Calu3 (cell line): ENCODE measurements around the gene IGF2BP1. TPM values are rescaled to one million over a fixed set of nuclear protein-coding genes. Genes with fewer than 3 reads are reported as not detected.

Source experiments
- BruUV-seq: library from RNA; stranded (reverse); fragments of 400-500 nt; replicated peaks from 2 replicates; lab custom pipeline; 2021; lab: Mats Ljungman, UMichigan
- CTCF ChIA-PET: fragments of 300-600 bp; sonication (Branson Sonifier 250); formaldehyde crosslinking; loops from one replicate; lab custom pipeline; 2022; ENCODE audit warnings: antibody characterized with exemption; lab: Charles Lee
- DNase-seq: peaks from one replicate; pipeline ENCODE4 v3.0.0; 2022
- H3K27ac Mint-ChIP-seq: one replicate; pipeline ENCODE4 v1.8.0; 2022; ENCODE audit warnings: mixed read lengths; ENCODE audit not compliant: unreplicated experiment
- H3K27me3 Mint-ChIP-seq: one replicate; pipeline ENCODE4 v1.8.0; 2022; ENCODE audit warnings: mixed read lengths; ENCODE audit not compliant: unreplicated experiment
- H3K36me3 Mint-ChIP-seq: one replicate; pipeline ENCODE4 v1.8.0; 2022; ENCODE audit warnings: mild to moderate bottlenecking, moderate library complexity, mixed read lengths; ENCODE audit not compliant: insufficient read depth, unreplicated experiment
- H3K4me1 Mint-ChIP-seq: one replicate; pipeline ENCODE4 v1.8.0; 2022; ENCODE audit warnings: mild to moderate bottlenecking, low read depth, mixed read lengths; ENCODE audit not compliant: unreplicated experiment
- H3K4me3 Mint-ChIP-seq: one replicate; pipeline ENCODE4 v1.8.0; 2022; ENCODE audit warnings: mild to moderate bottlenecking, low read depth, moderate library complexity, mixed read lengths; ENCODE audit not compliant: unreplicated experiment
- H3K9me3 Mint-ChIP-seq: one replicate; pipeline ENCODE4 v1.8.0; 2022; ENCODE audit warnings: low read depth, mixed read lengths; ENCODE audit not compliant: unreplicated experiment
- intact Hi-C: fragments of 100-400 bp; cut with micrococcal nuclease; formaldehyde crosslinking; loops from one replicate; pipeline ENCODE4 v1.10.0; 2022; ENCODE audit not compliant: unreplicated experiment
- total RNA-seq: library from RNA; stranded (reverse); gene quantifications from 2 replicates; pipeline ENCODE4 v1.2.3, GENCODE V29; 2022
- TF ChIP-seq, protein P1 (sequence below): fragments of 200-600 bp; IDR thresholded peaks from one replicate; pipeline ENCODE4 v1.8.0; 2022; ENCODE audit warnings: antibody characterized with exemption; ENCODE audit not compliant: unreplicated experiment

Gene IGF2BP1
- total RNA-seq, 1 experiment from 2014 or later = 17.6 TPM

DNA sequence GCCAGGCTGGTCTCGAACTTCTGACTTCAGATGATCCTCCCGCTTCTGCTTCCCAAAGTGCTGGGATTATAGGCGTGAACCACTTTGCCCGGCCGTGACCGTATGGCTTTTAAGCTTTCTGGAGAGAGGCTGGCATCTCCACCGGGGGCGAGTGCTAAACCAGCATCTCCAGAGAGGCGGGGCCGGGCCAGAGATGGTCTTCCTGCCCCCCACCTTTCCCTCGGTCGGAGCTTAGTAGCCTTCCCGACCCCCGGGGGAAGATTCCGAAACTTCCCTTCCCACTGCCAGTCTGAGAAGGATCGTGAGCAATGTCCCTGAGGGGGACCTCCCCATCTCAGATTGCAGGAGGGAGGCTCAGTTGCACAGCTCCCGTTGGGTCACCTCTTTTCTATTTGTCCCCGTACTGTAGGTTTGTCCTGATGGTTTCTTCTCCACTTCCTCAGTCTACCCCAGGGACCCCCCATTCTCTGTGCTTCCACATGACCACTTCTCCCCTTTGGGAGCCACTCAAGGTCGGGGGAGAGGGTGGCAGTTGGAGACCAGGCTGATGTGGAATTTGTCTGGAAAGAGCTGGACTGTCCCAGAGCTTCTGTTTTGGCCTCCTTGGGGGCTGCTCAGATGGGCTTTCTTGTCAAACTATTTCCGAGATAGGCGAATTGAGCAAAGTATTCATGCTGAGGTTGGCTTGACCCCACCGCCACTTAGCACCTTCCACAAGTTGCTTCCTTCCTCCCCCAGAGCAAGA lies 18.2 kb downstream of the IGF2BP1 start:
- CTCF ChIA-PET = interaction anchor here (0.8 to 2.2 kb wide), 8 partner anchors 14 to 63 kb away, joined by 3 to 11 read pairs (median 4); no protein-coding TSS in a partner anchor
- peaks cover 19% of the 10 kb centered on the region for H3K4me1 Mint-ChIP-seq

DNA sequence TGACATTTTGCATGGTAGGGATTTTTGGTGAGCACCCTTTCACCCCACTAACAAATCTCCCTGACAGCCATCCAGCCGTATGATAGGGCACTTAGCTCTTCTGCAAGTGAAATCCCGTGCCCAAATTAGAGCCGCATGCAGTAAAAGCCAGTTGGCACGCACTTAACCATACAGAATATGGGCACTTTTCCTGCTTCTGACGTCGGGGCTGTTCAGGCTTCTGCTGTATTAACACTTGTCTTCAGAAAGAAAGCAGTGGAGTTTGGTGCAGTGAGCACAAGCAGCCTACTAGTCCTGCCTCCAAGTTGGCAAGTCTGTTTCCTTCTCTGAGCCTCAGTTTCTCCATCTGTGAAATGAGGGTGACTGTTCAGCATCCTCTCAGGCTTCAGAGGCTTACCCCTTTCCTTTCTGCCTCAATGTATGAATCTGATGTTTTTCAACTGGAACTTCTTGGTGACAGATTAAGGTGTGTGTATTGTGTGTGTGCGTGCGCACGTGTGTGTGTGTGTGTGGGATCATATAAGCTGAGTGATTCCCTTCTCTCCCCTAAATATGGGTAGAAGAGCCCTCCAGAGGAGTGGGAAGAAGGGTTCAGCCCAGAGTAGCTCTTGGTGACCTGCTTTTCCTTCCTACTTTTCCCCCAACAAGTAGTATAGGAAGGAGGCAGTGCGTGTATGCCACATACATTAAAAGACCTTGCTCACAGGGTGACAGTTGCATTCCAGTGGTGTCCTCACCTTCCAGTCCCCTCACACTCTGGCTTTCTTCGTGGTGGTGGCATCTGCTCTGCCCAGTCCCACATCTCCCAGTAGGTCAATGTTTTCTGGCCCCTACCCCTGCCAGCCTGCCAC lies 19.0 kb downstream of the IGF2BP1 start:
- TF ChIP-seq, protein P1, sequence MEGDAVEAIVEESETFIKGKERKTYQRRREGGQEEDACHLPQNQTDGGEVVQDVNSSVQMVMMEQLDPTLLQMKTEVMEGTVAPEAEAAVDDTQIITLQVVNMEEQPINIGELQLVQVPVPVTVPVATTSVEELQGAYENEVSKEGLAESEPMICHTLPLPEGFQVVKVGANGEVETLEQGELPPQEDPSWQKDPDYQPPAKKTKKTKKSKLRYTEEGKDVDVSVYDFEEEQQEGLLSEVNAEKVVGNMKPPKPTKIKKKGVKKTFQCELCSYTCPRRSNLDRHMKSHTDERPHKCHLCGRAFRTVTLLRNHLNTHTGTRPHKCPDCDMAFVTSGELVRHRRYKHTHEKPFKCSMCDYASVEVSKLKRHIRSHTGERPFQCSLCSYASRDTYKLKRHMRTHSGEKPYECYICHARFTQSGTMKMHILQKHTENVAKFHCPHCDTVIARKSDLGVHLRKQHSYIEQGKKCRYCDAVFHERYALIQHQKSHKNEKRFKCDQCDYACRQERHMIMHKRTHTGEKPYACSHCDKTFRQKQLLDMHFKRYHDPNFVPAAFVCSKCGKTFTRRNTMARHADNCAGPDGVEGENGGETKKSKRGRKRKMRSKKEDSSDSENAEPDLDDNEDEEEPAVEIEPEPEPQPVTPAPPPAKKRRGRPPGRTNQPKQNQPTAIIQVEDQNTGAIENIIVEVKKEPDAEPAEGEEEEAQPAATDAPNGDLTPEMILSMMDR = no peak
- Mint-ChIP-seq H3K27ac (peak overlapping the region; percentile 18), H3K4me3 (peak overlapping the region; percentile 90), H3K27me3 (peaks cover 63% of the 10 kb centered on the region), H3K4me1 (peaks cover 19% of the 10 kb centered on the region), H3K36me3 (peaks cover 25% of the 10 kb centered on the region), H3K9me3 (no peaks in the 10 kb centered on the region)
- CTCF ChIA-PET = interaction anchor here (0.5 to 1.6 kb wide), 7 partner anchors 16 to 1314 kb away, joined by 4 to 6 read pairs (median 4); no protein-coding TSS in a partner anchor
- DNase-seq = no peak
- no TSS peak for BruUV-seq
- intact Hi-C loops = no loop called here

More for the DNA sequence above, 18.2 kb downstream of the IGF2BP1 start:
- intact Hi-C loops = no loop called here
- BruUV-seq = no TSS peak
- Mint-ChIP-seq H3K4me3 (peak overlapping the region; percentile 90), H3K36me3 (peaks cover 25% of the 10 kb centered on the region), H3K9me3 (no peaks in the 10 kb centered on the region), H3K27me3 (peaks cover 71% of the 10 kb centered on the region), H3K27ac (peak overlapping the region; percentile 89)
- TF ChIP-seq, protein P1 = no peak
- DNase-seq = no peak

DNA sequence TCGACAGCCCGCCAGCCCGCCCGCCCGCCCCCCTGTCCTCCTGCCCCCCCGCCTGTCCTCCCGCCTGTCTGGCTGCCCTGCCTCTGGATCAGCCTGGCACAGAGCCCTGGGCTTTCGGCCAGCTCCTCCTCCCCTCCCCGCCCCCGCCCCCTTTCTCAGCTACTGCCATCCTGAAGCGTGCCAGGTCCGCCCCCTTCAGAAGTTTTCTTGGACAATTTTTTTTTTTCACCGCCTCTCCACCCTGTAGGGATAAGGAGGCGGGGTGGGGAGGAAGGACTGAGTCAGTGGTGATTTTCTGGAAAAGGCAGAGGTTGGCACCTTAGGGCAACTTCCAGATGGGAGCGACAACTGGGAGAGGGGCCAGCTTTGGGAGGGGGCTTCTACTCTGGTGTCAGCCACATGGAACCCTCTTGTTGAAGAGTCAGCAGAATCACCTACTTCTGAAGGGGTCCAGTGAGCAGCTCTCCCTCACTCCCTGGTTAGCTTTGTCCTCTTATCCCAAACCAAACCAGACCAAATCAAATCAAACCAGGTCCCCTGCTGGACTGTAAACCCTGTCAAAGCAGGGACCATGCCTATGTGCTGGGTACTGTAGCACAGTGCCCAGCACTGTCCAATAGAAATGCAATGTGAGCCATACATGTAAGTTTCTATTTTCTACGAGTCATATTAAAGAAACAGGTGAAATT lies 19.7 kb downstream of the IGF2BP1 start:
- intact Hi-C loops = no loop called here
- peaks cover 55% of the 10 kb centered on the region for H3K27me3 Mint-ChIP-seq
- H3K4me1 Mint-ChIP-seq = peaks cover 19% of the 10 kb centered on the region
- H3K9me3 Mint-ChIP-seq = no peaks in the 10 kb centered on the region
- H3K27ac Mint-ChIP-seq = no peak overlapping the region
- no TSS peak for BruUV-seq
- peaks cover 25% of the 10 kb centered on the region for H3K36me3 Mint-ChIP-seq
- TF ChIP-seq, protein P1 = no peak
- DNase-seq = peak; percentile 76
- CTCF ChIA-PET = interaction anchor here (0.5 to 1.6 kb wide), 7 partner anchors 15 to 1314 kb away, joined by 4 to 6 read pairs (median 4); no protein-coding TSS in a partner anchor
- H3K4me3 Mint-ChIP-seq = peak overlapping the region; percentile 31

DNA sequence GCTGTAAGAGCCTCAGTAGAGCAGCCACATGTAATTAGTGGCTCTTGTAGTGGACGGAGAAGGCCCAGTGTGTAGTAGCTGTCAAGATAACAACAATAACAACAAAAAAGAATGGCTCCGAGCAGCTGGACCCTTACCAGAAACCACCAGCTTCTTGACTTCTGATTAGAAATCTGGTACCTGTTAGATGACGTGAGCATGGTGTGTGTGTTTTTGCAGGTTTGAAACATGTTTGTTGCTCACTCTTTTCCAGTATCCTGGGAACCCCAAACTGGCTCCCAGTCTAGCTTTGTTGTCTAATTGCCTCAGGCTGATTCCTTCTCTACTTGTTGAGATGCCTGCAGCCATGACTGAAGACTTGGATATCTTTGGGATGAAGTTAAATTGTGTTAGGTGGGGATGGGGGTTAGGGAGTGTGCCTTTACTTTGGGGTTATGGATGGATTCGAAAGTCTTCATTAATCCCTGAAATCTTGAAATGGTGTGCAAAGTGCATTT lies 21.0 kb downstream of the IGF2BP1 start:
- CTCF ChIA-PET = no interaction called here
- no peak overlapping the region for H3K27ac Mint-ChIP-seq

More for the DNA sequence above, 21.0 kb downstream of the IGF2BP1 start:
- TF ChIP-seq, protein P1 = no peak
- intact Hi-C loops = no loop called here
- H3K4me1 Mint-ChIP-seq = peaks cover 19% of the 10 kb centered on the region
- H3K27me3 Mint-ChIP-seq = peaks cover 43% of the 10 kb centered on the region
- BruUV-seq = no TSS peak
- no peak overlapping the region for H3K4me3 Mint-ChIP-seq
- peaks cover 24% of the 10 kb centered on the region for H3K36me3 Mint-ChIP-seq
- H3K9me3 Mint-ChIP-seq = no peaks in the 10 kb centered on the region
- no peak for DNase-seq
